ENCODE results near the gene KYNU. TPM values are rescaled to one million over a fixed set of nuclear protein-coding genes. Genes with fewer than 3 reads are reported as not detected.

KYNU gene
- total and polyA plus RNA-seq, 2 of the 13 experiments (the other 11 are each of a cell fraction or from before 2014, with no cell fraction given) = 21.9 to 68.6 TPM

GRCh38 chr2:142863485-142863961 is 13.9 kb upstream of the KYNU start (continued):
- TF ChIP-seq ZFP37 (CRISPR knock-in tag; IDR thresholded peaks at IDR 0.05; ENCODE audit: borderline replicate concordance) (no peak), ZFP1 (CRISPR knock-in tag; IDR thresholded peaks at IDR 0.05) (peak; percentile 82; the same call in 1 of the 2 replicates), MZF1 (CRISPR knock-in tag; IDR thresholded peaks at IDR 0.05; ENCODE audit: borderline replicate concordance) (no peak), AHR (CRISPR knock-in tag; IDR thresholded peaks at IDR 0.05) (no peak), ZNF382 (CRISPR knock-in tag; IDR thresholded peaks at IDR 0.05; ENCODE audit: borderline replicate concordance) (no peak), ZNF510 (CRISPR knock-in tag; IDR thresholded peaks at IDR 0.05; ENCODE audit: low read depth) (no peak), AGO2 (optimal IDR thresholded peaks at IDR 0.05; ENCODE audit: low read depth, low read length) (no peak), ZSCAN30 (CRISPR knock-in tag; IDR thresholded peaks at IDR 0.05) (no peak), HMG20A (CRISPR knock-in tag; IDR thresholded peaks at IDR 0.05; ENCODE audit: borderline replicate concordance) (peak; percentile 99; the same call in 1 of the 2 replicates), FOXO4 (CRISPR knock-in tag; conservative IDR thresholded peaks at IDR 0.05) (no peak), TEAD2 (CRISPR knock-in tag; IDR thresholded peaks at IDR 0.05) (no peak)
- TF ChIP-seq, protein P1, sequence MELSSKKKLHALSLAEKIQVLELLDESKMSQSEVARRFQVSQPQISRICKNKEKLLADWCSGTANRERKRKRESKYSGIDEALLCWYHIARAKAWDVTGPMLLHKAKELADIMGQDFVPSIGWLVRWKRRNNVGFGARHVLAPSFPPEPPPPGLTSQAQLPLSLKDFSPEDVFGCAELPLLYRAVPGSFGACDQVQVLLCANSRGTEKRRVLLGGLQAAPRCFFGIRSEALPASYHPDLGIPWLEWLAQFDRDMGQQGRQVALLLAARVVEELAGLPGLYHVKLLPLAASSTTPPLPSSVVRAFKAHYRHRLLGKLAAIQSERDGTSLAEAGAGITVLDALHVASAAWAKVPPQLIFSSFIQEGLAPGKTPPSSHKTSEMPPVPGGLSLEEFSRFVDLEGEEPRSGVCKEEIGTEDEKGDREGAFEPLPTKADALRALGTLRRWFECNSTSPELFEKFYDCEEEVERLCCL (CRISPR knock-in tag; IDR thresholded peaks at IDR 0.05; ENCODE audit: borderline replicate concordance) = no peak
- TF ChIP-seq, protein P2, sequence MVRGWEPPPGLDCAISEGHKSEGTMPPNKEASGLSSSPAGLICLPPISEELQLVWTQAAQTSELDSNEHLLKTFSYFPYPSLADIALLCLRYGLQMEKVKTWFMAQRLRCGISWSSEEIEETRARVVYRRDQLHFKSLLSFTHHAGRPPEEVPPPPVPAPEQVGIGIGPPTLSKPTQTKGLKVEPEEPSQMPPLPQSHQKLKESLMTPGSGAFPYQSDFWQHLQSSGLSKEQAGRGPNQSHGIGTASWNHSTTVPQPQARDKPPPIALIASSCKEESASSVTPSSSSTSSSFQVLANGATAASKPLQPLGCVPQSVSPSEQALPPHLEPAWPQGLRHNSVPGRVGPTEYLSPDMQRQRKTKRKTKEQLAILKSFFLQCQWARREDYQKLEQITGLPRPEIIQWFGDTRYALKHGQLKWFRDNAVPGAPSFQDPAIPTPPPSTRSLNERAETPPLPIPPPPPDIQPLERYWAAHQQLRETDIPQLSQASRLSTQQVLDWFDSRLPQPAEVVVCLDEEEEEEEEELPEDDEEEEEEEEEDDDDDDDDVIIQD (CRISPR knock-in tag; IDR thresholded peaks at IDR 0.05; ENCODE audit: low read depth) = peak; percentile 93
- TF ChIP-seq, protein P3, sequence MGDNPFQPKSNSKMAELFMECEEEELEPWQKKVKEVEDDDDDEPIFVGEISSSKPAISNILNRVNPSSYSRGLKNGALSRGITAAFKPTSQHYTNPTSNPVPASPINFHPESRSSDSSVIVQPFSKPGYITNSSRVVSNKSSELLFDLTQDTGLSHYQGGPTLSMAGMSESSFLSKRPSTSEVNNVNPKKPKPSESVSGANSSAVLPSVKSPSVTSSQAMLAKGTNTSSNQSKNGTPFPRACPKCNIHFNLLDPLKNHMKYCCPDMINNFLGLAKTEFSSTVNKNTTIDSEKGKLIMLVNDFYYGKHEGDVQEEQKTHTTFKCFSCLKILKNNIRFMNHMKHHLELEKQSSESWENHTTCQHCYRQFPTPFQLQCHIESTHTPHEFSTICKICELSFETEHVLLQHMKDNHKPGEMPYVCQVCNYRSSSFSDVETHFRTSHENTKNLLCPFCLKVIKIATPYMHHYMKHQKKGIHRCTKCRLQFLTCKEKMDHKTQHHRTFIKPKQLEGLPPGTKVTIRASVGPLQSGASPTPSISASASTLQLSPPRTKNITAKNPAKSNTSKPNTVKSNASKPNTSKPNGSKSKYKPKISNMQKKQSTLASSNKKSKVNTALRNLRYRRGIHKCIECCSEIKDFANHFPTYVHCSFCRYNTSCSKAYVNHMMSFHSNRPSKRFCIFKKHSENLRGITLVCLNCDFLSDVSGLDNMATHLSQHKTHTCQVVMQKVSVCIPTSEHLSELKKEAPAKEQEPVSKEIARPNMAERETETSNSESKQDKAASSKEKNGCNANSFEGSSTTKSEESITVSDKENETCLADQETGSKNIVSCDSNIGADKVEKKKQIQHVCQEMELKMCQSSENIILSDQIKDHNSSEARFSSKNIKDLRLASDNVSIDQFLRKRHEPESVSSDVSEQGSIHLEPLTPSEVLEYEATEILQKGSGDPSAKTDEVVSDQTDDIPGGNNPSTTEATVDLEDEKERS (CRISPR knock-in tag; IDR thresholded peaks at IDR 0.05) = 0 out of 2 replicates have a peak, but pooled peaks have one; percentile 37
- TF ChIP-seq, protein P4, sequence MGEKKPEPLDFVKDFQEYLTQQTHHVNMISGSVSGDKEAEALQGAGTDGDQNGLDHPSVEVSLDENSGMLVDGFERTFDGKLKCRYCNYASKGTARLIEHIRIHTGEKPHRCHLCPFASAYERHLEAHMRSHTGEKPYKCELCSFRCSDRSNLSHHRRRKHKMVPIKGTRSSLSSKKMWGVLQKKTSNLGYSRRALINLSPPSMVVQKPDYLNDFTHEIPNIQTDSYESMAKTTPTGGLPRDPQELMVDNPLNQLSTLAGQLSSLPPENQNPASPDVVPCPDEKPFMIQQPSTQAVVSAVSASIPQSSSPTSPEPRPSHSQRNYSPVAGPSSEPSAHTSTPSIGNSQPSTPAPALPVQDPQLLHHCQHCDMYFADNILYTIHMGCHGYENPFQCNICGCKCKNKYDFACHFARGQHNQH (CRISPR knock-in tag; IDR thresholded peaks at IDR 0.05) = peak; percentile 78; the same call in 1 of the 2 replicates

Data from HepG2 (cell line).